K562 (cell line): Measurements from ENCODE around the gene PLA2G2C. TPM values are rescaled to one million over a fixed set of nuclear protein-coding genes. Genes with fewer than 3 reads are reported as not detected.

ENCODE experiments used
- FOSL1 ChIP-seq: fragments of 200-800 bp; sonication (Bioruptor generic); conservative IDR thresholded peaks from 2 replicates; pipeline ENCODE4 v1.6.1; 2016; ENCODE audit warnings: missing genetic modification characterization, missing compliant biosample characterization
- ZFP36 ChIP-seq: fragments of 150-350 bp; IDR thresholded peaks from 2 replicates; pipeline ENCODE4 v1.6.1; 2018; ENCODE audit warnings: low read length, low read depth; ENCODE audit not compliant: partially characterized antibody
- ZNF436 ChIP-seq: fragments of 250-450, 450-650 bp; sonication (Bioruptor Pico); formaldehyde crosslinking; IDR thresholded peaks from 2 replicates; pipeline ENCODE4 v1.7.0; 2020; ENCODE audit warnings: mild to moderate bottlenecking
- polyA plus RNA-seq, 8 experiments: library from polyadenylated mRNA; depleted of rRNA in 4 of 8; stranded (reverse) in 5 of 8; unstranded in 3 of 8; fragments of >200 nt; fragmentation: Nextera tagmentation in 2 of 8; fragmentation: Illumina TruSeq in 1 of 8; extraction: Ambion mirVana in 2 of 8; extraction: Trizol in 1 of 8; gene quantifications; 2 replicates each; pipeline versions ENCODE4 v1.2.1 to v1.2.3, GENCODE V29; 2011 to 2014; ENCODE audit warnings: inconsistent platforms in 1 of 8, missing spikeins in 1 of 8
- total RNA-seq, 7 experiments: library from RNA; depleted of rRNA in 6 of 7; stranded (reverse); fragments of >200 nt in 6 of 7; fragmentation: Illumina TruSeq in 2 of 7; extraction: Trizol in 2 of 7; gene quantifications; 2 replicates each; pipeline versions ENCODE4 v1.2.1 to v1.2.3, GENCODE V29; 2011 to 2021; ENCODE audit warnings: low replicate concordance in 1 of 7
- TF ChIP-seq, protein P1 (sequence below), 2 experiments: fragments of 450-650 bp; IDR thresholded peaks; 2 replicates each; pipeline ENCODE4 v1.6.1; 2016; ENCODE audit warnings: mild to moderate bottlenecking in 2 of 2, borderline replicate concordance in 1 of 2, low read depth in 1 of 2, moderate library complexity in 1 of 2
- TF ChIP-seq, protein P2 (sequence below): fragments of 450-650 bp; IDR thresholded peaks from one replicate; pipeline ENCODE4 v1.6.1; 2018; ENCODE audit warnings: mild to moderate bottlenecking, moderate library complexity; ENCODE audit not compliant: partially characterized antibody
- TF ChIP-seq, protein P3 (sequence below): sonication (generic); formaldehyde crosslinking; IDR thresholded peaks from 2 replicates; pipeline ENCODE4 v1.8.1; 2023; ENCODE audit warnings: mild to moderate bottlenecking, missing genetic modification reagents
- TF ChIP-seq, protein P4 (sequence below): sonication (generic); formaldehyde crosslinking; IDR thresholded peaks from 2 replicates; pipeline ENCODE4 v1.8.1; 2023; ENCODE audit warnings: mild to moderate bottlenecking, missing genetic modification reagents
- TF ChIP-seq, protein P5 (sequence below): fragments of 450-650 bp; formaldehyde crosslinking; IDR thresholded peaks from 2 replicates; pipeline ENCODE4 v1.4.0; 2020; ENCODE audit warnings: mild to moderate bottlenecking, moderate library complexity

Gene PLA2G2C
- total and polyA plus RNA-seq, 9 of the 15 experiments (the other 6 are each of a cell fraction or from before 2014, with no cell fraction given) = 0.14 to 0.49 (median 0.21) TPM

DNA sequence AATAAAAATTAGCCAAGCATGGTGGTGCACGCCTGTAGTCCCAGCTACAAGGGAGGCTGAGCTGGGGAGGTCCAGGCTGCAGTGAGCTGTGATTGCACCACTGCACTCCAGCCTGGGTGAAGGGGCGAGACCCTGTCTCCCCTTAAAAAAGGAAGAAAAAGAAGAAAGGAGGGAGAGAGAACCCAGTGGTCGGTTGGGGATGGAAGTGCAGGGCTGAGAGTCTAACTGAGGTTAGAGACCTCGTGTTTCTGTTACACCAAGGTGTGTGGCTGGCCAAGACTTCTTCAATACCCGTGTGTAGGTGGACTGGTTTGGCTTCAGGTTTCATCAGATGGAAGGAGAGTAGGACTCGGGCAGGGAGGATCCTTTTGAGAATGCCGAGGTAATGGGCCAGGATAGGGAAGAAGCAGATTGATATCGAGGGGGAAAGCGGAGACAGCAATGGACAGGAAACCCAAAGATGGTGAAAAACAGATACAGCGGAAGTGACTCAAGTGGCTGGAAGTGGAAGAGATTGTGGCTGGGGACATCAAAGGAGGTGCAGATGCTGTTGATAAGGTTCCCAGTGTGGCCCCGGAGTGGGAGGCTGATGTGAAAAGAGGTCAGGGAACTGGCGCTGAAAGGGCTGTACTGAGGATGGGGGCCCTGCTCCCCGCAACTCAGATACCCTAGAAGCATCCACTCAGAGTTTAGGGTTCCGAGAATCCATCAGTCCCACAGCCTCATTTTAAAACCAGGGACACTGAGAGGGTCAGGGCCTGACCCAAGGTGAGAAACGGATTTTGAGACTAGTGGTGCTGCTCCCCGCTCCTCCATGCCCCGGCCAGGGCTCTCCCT lies 1.1 kb downstream of the PLA2G2C start (continued):
- TF ChIP-seq, protein P1, sequence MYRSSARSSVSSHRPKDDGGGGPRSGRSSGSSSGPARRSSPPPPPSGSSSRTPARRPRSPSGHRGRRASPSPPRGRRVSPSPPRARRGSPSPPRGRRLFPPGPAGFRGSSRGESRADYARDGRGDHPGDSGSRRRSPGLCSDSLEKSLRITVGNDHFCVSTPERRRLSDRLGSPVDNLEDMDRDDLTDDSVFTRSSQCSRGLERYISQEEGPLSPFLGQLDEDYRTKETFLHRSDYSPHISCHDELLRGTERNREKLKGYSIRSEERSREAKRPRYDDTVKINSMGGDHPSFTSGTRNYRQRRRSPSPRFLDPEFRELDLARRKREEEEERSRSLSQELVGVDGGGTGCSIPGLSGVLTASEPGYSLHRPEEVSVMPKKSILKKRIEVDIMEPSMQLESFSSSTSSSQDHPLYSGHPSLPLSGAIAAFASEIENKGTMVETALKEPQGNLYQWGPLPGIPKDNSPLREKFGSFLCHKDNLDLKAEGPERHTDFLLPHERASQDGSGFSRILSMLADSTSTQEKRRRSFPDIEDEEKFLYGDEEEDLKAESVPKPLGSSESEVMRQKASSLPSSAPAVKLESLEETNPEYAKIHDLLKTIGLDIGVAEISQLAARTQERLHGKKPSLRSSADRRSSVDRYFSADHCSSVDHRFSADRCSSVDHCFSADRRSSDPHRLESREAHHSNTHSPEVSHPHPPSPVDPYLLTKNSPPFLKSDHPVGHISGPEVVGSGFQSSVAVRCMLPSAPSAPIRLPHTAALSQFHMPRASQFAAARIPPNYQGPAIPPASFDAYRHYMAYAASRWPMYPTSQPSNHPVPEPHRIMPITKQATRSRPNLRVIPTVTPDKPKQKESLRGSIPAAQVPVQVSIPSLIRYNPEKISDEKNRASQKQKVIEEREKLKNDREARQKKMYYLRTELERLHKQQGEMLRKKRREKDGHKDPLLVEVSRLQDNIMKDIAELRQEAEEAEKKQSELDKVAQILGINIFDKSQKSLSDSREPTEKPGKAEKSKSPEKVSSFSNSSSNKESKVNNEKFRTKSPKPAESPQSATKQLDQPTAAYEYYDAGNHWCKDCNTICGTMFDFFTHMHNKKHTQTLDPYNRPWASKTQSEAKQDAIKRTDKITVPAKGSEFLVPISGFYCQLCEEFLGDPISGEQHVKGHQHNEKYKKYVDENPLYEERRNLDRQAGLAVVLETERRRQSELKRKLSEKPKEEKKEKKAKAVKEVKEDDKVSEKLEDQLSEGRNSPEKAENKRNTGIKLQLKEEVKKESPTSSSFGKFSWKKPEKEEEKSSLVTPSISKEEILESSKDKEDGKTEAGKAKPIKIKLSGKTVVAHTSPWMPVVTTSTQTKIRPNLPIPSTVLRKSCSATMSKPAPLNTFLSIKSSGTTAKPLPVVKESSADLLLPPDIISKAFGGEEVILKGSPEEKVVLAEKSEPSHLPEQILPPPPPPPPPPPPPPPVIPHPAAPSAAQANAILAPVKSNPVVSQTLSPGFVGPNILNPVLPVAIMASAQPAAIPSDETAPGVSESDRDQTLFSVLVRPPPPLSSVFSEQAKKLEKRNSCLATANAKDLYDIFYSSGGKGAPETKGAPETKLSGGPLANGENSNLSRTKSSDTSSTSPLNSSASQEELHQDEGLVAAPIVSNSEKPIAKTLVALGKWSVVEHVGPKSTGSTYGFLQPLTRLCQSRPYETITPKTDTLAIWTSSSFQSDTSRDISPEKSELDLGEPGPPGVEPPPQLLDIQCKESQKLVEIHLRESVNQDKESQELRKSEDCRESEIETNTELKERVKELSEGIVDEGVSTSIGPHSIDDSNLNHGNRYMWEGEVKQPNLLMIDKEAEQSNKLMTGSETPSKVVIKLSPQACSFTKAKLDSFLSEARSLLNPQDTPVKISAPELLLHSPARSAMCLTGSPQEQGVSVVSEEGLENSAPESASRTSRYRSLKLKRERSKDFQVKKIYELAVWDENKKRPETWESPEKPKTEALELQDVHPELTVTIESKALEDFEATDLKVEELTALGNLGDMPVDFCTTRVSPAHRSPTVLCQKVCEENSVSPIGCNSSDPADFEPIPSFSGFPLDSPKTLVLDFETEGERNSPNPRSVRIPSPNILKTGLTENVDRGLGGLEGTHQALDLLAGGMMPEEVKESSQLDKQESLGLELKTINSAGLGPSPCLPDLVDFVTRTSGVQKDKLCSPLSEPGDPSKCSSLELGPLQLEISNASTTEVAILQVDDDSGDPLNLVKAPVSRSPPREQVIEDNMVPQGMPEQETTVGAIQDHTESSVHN (IDR thresholded peaks at IDR 0.05; ENCODE audit: borderline replicate concordance in 1 of 2, low read depth in 1 of 2) = peak in 1 of 2 experiments; percentile 49; a peak in 1 of 4 replicates
- TF ChIP-seq ZNF436 (CRISPR knock-in tag) (no peak), ZFP36 (peak; percentile 18), FOSL1 (peak; percentile 92)
- TF ChIP-seq, protein P2, sequence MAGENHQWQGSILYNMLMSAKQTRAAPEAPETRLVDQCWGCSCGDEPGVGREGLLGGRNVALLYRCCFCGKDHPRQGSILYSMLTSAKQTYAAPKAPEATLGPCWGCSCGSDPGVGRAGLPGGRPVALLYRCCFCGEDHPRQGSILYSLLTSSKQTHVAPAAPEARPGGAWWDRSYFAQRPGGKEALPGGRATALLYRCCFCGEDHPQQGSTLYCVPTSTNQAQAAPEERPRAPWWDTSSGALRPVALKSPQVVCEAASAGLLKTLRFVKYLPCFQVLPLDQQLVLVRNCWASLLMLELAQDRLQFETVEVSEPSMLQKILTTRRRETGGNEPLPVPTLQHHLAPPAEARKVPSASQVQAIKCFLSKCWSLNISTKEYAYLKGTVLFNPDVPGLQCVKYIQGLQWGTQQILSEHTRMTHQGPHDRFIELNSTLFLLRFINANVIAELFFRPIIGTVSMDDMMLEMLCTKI = no peak
- TF ChIP-seq, protein P3, sequence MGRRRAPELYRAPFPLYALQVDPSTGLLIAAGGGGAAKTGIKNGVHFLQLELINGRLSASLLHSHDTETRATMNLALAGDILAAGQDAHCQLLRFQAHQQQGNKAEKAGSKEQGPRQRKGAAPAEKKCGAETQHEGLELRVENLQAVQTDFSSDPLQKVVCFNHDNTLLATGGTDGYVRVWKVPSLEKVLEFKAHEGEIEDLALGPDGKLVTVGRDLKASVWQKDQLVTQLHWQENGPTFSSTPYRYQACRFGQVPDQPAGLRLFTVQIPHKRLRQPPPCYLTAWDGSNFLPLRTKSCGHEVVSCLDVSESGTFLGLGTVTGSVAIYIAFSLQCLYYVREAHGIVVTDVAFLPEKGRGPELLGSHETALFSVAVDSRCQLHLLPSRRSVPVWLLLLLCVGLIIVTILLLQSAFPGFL (CRISPR knock-in tag) = no peak
- TF ChIP-seq, protein P4, sequence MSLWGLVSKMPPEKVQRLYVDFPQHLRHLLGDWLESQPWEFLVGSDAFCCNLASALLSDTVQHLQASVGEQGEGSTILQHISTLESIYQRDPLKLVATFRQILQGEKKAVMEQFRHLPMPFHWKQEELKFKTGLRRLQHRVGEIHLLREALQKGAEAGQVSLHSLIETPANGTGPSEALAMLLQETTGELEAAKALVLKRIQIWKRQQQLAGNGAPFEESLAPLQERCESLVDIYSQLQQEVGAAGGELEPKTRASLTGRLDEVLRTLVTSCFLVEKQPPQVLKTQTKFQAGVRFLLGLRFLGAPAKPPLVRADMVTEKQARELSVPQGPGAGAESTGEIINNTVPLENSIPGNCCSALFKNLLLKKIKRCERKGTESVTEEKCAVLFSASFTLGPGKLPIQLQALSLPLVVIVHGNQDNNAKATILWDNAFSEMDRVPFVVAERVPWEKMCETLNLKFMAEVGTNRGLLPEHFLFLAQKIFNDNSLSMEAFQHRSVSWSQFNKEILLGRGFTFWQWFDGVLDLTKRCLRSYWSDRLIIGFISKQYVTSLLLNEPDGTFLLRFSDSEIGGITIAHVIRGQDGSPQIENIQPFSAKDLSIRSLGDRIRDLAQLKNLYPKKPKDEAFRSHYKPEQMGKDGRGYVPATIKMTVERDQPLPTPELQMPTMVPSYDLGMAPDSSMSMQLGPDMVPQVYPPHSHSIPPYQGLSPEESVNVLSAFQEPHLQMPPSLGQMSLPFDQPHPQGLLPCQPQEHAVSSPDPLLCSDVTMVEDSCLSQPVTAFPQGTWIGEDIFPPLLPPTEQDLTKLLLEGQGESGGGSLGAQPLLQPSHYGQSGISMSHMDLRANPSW (CRISPR knock-in tag) = no peak
- TF ChIP-seq, protein P5, sequence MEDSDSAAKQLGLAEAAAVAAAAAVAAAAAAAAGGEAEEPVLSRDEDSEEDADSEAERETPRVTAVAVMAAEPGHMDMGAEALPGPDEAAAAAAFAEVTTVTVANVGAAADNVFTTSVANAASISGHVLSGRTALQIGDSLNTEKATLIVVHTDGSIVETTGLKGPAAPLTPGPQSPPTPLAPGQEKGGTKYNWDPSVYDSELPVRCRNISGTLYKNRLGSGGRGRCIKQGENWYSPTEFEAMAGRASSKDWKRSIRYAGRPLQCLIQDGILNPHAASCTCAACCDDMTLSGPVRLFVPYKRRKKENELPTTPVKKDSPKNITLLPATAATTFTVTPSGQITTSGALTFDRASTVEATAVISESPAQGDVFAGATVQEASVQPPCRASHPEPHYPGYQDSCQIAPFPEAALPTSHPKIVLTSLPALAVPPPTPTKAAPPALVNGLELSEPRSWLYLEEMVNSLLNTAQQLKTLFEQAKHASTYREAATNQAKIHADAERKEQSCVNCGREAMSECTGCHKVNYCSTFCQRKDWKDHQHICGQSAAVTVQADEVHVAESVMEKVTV (CRISPR knock-in tag) = no peak
